HL-60/S4 (cell line): ENCODE results near the gene ZNF593.

Experiments
- in situ Hi-C: fragments of 300-500 bp; cut with MboI; formaldehyde crosslinking; loops from 2 replicates; pipeline ENCODE4 v1.14.3; 2022; ENCODE audit warnings: low sequenced_read_pairs

ZNF593 gene

DNA sequence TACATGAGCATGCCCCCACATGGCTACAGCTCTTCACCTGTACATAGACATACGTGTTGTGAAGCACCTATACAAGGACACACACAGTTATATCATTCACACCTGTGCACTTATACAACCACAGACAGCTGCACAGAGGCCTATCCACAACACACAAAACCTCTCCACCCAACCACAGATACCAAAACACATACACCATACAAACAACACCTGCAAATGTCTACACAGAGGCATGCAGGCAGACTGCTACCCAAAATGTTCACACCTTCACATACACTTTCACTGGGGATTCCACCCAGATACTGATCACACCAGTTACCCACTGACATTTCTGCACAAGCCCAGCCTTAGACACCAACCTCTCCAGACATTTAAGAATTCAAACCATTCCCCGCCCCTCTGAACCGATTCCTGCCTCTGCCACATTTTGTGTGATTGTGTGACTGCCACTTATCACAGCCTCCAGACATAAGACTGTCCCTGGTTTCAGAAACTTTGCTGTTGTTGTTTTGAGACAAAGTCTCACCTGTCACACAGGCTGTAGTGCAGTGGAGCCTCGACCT, 2.9 kb upstream of the ZNF593 start:
- in situ Hi-C loops = no loop called here

- in situ Hi-C loops = no loop called here
Observed at GRCh38 chr1:26168410-26169197, 1.1 kb upstream of the ZNF593 start, which contains the start of gene C1orf232. Gene C1orf232 (minus strand): TSS chr1:26168963. CDS start chr1:26168499, 464 bp downstream.

DNA sequence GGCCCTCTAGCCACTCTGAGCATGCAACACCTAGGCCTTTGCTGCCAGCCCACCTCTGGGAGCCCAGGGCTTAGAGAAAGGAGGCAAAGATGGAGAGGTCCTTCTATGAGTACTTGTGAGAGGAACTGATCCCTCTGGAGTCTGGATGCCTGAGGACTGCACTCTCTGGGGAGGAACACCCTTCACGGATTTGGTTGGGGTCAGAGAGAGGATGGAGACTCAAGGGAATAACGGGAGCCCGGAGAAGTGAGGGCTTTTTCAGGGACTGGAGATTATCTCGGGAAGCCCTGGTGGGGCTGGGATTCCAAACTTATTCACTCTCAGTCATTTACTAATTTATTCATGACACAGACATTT, 532 bp upstream of the ZNF593 start:
- in situ Hi-C loops = no loop called here

DNA sequence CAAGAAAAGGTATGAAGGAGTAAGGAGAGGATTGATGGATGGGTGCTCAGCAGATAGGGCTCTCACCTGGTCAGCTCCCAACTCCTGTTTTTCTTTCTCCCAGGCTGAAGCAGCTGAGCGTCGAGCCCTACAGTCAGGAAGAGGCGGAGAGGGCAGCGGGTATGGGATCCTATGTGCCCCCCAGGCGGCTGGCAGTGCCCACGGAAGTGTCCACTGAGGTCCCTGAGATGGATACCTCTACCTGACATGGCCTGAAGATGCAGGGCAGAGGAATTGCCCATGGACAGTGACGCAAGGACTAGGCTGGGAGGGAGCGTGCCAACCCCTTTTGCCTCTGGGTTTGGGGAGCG, 739 bp downstream of the ZNF593 start:
- in situ Hi-C loops = no loop called here

- in situ Hi-C loops = no loop called here
Observed at GRCh38 chr1:26171084-26172072, 1.7 kb downstream of the ZNF593 start, which contains the start of gene ZNF593OS. Gene ZNF593OS (minus strand): TSS chr1:26171832. CDS start chr1:26171661, 171 bp downstream.

DNA sequence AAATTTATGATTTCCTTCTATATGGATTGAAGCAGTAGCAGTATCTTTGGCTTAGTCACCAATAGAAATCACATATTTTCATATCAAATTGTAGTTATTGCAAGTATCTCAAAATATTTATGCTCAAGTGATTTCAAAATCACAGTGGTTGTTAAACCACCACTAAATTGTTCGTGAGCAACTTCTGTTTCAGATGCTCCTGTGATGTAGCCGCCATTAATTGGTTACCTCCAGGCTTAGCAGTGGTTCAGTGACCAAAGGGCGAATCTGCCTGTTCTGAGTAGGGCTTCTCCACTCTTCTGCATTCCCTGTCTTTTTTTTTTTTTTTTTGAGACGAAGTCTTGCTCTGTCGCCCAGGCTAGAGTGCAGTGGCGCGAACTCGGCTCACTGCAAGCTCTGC, 5.6 kb downstream of the ZNF593 start:
- in situ Hi-C loops = no loop called here

- in situ Hi-C loops = no loop called here
Observed at GRCh38 chr1:26177182-26177684, 7.5 kb downstream of the ZNF593 start, which contains the start of gene CNKSR1. Gene CNKSR1 (plus strand): TSS chr1:26177491. CDS start chr1:26177548, 57 bp downstream.

GRCh38 chr1:26180010-26180506, 10.3 kb downstream of the ZNF593 start:
- in situ Hi-C loops = no loop called here

- in situ Hi-C loops = no loop called here
Observed at GRCh38 chr1:26181586-26182382, 12.1 kb downstream of the ZNF593 start.

- in situ Hi-C loops = no loop called here
Observed at GRCh38 chr1:26182383-26182696, 12.6 kb downstream of the ZNF593 start.

- in situ Hi-C loops = no loop called here
Observed at GRCh38 chr1:26184086-26184485, 14.4 kb downstream of the ZNF593 start.

- in situ Hi-C loops = no loop called here
Observed at GRCh38 chr1:26184883-26185282, 15.2 kb downstream of the ZNF593 start.

GRCh38 chr1:26187882-26188281, 18.2 kb downstream of the ZNF593 start:
- in situ Hi-C loops = no loop called here

- in situ Hi-C loops = no loop called here
Observed at GRCh38 chr1:26188477-26188876, 18.8 kb downstream of the ZNF593 start.

- in situ Hi-C loops = no loop called here
Observed at GRCh38 chr1:26189331-26189730, 19.6 kb downstream of the ZNF593 start.

DNA sequence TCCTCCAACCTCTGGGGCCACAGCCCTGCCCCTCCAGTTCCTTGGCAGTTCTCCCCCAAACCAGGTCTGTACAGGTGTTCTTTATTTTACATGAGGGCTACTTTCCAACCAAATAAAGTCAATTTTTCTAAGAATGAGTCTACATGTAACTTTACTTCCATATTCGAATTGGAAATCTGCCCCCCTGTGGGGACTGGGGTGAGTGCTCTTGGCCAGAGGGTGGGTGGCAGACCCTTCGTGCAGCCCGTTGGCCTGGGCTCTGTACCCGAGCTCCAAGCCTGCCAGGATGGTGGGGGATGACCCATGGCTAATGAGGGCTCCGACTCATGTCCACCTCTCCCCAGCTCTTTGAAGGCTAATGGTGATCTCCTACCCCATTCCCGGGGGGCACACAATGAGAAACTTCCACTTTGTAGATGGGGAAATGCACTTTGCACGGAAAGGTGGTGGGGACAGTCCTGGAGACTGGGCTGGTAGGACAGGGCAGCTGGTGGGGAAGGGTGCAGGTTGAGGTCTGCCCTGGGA, 20.1 kb downstream of the ZNF593 start:
- in situ Hi-C loops = no loop called here

- in situ Hi-C loops = no loop called here
Observed at GRCh38 chr1:26190373-26190987, 20.8 kb downstream of the ZNF593 start, which contains the start of gene CATSPER4. Gene CATSPER4 (plus strand): TSS chr1:26190602. CDS start chr1:26190628, 26 bp downstream.

DNA sequence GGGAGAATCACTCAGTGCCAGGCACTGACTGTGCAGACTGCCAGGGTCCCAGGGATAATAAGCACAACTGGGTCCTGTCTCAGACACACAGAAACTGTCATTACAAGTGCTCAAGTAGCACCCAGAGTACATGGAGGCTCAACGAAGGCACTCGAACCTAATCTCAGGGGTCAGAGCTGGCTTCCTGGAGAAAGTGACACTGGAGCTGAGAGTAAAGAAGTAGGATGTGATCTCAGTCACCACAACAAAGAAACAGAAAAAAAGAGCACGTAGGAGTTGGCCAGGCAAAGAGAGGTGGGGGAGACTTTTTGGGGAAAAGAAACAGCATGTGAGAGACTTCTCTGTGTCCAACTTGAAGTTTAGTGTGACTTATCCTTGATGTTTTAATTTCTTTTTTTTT, 22.0 kb downstream of the ZNF593 start:
- in situ Hi-C loops = no loop called here

DNA sequence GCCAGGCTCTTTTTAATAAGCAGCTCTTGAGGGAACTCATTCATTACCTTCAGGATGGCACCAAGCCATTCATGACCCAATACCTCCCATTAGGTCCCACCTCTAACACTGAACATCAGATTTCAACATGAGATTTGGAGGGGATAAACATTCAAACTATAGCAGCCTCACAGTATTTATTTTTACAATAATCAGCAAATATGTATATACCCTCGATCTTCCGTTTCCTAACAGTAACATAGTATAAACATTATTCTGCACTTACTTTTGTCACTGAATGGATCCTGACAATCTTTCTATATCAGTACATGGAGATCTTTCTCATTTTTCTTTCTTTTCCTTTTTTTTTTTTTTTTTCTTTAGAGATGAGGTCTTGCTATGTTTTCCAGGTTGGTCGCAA, 26.1 kb downstream of the ZNF593 start:
- in situ Hi-C loops = no loop called here
